Muscle layer of duodenum (tissue), 2 donors: Measurements from ENCODE around the gene EXOC7.

Experiments used
- H3K27ac ChIP-seq: one replicate; pipeline ENCODE4 v1.7.0; 2013; ENCODE audit warnings: mild to moderate bottlenecking, low read length
- H3K27me3 ChIP-seq: one replicate; pipeline ENCODE4 v1.7.0; 2013; ENCODE audit warnings: low read depth, mild to moderate bottlenecking, control low read depth, low read length
- H3K36me3 ChIP-seq, 2 donors: one replicate each; pipeline ENCODE4 v1.7.0; 2013; ENCODE audit warnings: low read length in 2 of 2, control low read depth in 1 of 2, mild to moderate bottlenecking in 1 of 2; ENCODE audit not compliant: insufficient read depth in 2 of 2, control insufficient read depth in 1 of 2
- H3K4me1 ChIP-seq, 2 donors: one replicate each; pipeline ENCODE4 v1.7.0; 2013; ENCODE audit warnings: low read length in 2 of 2, mild to moderate bottlenecking in 2 of 2, control low read depth in 1 of 2, moderate library complexity in 1 of 2; ENCODE audit not compliant: insufficient read depth in 2 of 2, control insufficient read depth in 1 of 2
- H3K4me3 ChIP-seq, 2 donors: one replicate each; pipeline ENCODE4 v1.7.0; 2013; ENCODE audit warnings: low read length in 2 of 2, low read depth in 1 of 2, mild to moderate bottlenecking in 1 of 2
- H3K9me3 ChIP-seq, 2 donors: one replicate each; pipeline ENCODE4 v1.7.0; 2013; ENCODE audit warnings: low read length in 2 of 2, control low read depth in 1 of 2, mild to moderate bottlenecking in 1 of 2; ENCODE audit not compliant: control insufficient read depth in 1 of 2
- donor health status: healthy.

Gene EXOC7

DNA sequence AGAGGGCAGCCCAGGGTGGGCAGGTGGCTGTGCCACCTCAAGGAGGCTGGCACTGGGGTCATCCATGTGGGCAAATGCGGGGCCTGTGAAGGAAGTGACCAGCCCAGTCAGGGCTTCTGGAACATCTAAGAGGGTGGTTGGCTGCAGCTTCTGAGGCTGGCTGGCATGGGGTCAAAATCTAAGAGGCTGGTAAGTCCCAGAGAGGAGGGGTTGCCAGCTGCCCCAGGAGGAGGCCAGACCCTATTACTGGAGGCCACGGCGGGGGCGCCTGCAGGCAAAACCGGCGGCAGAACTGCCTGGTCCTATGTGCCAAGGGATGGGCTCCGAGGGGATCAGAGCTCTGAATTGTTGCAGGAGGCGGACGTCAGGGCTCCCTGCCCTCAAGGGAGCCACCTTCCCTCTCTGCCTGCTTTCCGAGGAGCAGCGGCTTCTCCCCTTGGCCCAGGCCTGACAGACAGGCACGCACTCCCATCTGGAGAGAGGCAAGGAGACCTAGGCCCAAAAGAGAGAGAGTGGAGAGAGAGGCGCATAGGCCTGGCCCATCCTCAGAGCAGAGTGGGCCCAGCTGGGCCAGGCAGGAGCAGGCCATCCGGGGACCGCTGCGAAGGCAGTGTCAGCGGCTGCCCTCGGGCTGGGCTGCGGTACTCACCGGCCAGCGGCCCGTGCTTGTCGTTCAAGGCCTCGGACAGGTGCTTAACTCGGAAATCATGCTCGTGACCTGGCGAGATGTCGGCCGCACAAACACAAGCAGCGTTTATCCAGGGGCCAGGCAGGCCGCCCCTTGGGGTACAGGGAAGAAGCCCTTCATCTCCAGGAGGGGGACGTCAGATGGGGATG is 13.7 kb downstream of the EXOC7 start:
- H3K9me3 ChIP-seq, result no peaks in the 10 kb centered on the region
- H3K4me1 ChIP-seq, result no peaks in the 10 kb centered on the region
- H3K36me3 ChIP-seq, result peaks cover 60 to 96% of the 10 kb centered on the region in 2 donors
- H3K4me3 ChIP-seq, result no peak overlapping the region
- no peaks in the 10 kb centered on the region for H3K27me3 ChIP-seq
- no peak overlapping the region for H3K27ac ChIP-seq

DNA sequence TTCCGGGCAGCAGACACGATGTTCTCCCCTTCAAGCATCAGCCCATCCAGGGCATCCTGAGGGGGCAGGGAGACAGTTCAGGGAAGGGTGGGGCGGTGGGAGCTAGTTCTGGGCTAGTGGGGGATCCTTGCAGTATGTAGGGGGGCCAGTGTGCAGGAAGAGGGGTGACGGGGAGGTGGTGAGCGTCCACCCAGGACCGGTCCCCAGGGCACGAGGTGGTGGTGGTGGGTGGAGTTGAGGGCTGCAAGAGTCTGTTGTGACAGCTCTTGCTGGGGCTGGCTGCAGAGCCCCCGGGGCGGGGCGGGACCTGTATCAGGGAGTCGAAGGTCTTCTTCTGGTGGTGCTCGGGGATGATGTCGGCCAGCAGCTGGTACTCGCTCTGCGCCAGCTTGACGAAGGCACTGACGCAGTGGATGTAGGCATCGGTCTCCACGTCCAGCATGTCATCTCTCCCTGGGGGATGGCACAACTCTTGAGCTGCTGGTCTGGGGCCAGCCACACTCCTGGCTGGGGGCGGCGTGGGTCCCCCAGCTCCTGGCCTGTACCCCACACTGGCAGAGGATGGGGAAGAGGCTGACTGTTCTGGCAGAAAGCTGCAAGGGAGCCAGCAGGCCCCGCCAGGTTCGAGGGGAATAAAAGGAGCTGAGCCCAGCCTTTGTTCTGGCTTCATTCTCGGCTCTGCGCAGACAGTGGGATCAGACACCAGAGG is 14.6 kb downstream of the EXOC7 start:
- Histone ChIP-seq H3K27me3 (no peaks in the 10 kb centered on the region), H3K9me3 (no peaks in the 10 kb centered on the region), H3K27ac (no peak overlapping the region), H3K36me3 (peaks cover 67 to 97% of the 10 kb centered on the region in 2 donors), H3K4me1 (no peaks in the 10 kb centered on the region), H3K4me3 (no peak overlapping the region)

DNA sequence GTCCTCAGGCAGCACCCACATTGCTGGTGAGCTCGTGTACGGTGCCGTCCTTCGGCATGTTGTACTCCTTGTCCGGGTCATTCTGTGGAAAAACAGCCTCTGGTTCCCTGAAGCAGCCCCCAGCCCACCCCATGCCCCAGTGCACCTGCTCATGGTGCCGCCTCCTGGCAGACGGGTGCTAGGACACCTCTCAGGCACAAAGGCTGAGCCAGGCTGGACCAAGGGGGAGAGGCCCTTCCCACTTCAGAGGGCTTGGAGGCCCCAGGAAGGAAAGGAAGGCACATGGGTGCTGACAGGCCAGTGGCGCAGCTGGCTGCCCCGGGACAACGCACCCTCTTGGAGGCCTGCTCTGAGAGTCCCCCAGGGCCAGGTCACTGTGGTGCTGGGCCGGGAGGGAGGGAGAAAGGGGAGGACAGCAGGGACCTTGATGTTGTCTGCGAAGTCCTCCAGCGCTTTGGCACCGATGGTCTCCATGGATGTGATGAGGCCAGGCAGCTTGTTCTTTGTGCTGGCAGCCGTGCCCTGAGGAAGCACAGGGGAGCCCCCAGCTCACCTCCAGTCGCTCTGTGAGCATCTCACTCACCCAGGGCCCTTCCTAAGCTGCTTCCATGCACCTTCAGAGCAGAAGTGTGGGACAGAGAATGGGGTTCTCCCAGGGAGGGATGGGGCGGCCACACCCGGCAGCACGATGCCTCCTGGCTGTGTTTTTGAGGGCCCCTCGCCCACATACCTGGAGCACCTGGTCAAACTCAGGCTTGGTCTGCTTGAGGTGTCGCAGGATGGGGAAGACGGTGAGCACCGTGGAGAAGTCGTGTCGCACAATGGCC is 15.3 kb downstream of the EXOC7 start:
- Histone ChIP-seq H3K4me3 (no peak overlapping the region), H3K4me1 (no peaks in the 10 kb centered on the region), H3K27ac (no peak overlapping the region), H3K27me3 (no peaks in the 10 kb centered on the region), H3K36me3 (peaks cover 62 to 97% of the 10 kb centered on the region in 2 donors), H3K9me3 (no peaks in the 10 kb centered on the region)

DNA sequence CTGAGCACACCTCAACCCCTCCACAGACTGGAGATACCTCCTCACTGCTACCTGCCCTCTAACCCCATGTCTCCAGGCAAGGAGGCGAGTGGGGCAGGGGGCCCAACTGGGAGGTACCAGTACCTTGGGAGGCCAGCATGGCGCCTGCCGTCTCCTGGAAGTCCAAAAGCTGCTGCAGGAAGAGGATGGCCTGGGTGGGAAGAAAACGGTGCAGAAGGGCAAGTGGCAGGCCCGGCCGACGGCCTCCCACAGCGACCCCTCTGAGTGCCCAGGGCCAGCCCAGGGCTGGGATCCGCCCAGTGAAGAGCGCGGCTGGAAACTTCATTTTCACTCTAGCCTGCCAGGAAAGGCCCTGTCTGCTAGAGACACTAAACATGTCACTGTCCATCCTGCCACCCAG is 16.1 kb downstream of the EXOC7 start:
- Histone ChIP-seq H3K4me1 (no peaks in the 10 kb centered on the region), H3K36me3 (peaks cover 62 to 97% of the 10 kb centered on the region in 2 donors), H3K4me3 (no peak overlapping the region), H3K9me3 (no peaks in the 10 kb centered on the region), H3K27ac (no peak overlapping the region), H3K27me3 (no peaks in the 10 kb centered on the region)

DNA sequence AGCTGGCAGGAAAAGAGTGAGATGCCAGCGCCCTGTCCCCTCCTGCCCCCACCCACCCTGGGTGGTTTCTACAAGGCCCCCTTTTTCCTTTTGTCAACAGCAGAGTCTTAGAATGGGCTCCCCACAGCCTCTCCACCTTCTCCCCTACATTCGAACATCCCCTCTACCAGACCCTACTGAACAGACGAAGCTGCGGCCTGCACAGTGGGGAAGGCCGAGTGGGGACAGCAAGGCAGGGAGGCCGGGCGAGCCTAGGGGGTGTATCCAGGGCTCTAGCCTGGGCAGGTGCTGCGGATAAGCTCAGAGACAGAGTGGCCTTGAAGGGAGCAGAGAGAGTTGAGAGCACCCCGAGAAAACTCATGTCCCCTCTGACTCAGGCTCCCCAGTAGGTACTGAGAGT is 17.2 kb downstream of the EXOC7 start:
- no peaks in the 10 kb centered on the region for H3K27me3 ChIP-seq
- no peak overlapping the region for H3K4me3 ChIP-seq
- H3K36me3 ChIP-seq, result peaks cover 62 to 94% of the 10 kb centered on the region in 2 donors
- H3K9me3 ChIP-seq, result no peaks in the 10 kb centered on the region
- H3K4me1 ChIP-seq, result no peaks in the 10 kb centered on the region
- H3K27ac ChIP-seq, result no peak overlapping the region

DNA sequence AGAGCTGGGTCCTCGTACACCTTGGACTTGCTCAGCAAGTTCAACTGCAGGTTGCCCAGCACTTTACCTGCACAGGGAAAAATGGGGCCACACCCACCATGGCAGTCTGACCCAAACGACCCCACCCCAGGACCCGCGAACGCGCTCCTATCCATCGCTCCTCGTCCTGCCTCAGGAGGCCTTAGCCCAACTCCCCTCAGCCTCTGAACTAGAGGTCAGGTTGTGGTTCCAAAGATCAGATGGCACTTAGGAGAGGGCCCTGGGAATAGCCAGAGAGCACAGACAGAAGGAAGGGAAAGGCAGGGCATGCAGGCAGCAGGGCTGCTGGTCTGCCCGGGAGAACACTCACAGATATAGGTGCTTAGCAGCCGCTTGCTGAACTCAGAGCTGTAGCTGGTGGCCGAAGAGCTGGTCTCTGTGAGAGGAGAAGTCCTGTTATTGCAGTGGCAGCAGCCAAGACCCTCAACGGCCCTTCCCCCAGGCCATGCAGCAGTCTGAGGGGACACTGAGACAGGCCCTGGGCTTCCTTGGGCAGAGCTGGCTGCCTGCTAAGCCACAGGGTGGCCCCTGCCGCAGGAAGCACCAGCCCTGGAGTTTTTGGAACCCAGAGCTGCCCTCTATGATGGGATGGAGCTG is 17.7 kb downstream of the EXOC7 start:
- Histone ChIP-seq H3K27me3 (no peaks in the 10 kb centered on the region), H3K36me3 (peaks cover 62 to 88% of the 10 kb centered on the region in 2 donors), H3K9me3 (no peaks in the 10 kb centered on the region)

DNA sequence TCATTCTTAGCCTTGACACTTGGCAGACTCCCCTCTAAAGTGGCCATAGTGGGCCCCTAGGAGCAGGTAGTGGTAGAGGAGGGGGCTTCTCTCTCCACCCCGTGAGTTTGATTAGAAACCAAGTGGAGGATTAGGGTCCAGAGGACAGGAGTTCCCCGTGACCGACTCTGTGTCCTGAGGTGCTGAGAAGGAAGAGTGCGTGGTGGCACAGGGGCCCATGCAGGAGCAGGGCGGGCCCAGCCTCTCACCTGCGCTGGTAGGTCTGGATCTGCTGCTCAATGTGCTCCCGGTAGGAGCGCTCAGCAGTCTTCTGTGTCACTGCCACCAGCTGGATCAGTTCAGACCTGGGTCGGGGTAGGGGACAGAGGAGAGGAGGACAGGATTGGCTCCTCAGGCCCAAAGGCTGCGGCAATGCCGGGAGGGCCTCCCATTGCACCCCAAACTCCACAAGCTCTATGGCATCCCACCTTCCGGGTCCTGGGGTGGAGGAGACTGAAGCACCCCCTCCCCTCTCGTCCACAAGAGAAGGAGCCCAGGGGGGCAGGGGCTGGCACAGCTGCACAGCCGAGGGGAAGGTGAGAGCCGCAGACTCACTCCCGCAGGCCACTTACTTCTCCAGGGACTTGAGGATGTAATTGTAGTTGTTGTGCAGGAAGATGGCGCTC is 18.4 kb downstream of the EXOC7 start:
- Histone ChIP-seq H3K36me3 (peaks cover 59 to 82% of the 10 kb centered on the region in 2 donors), H3K27me3 (no peaks in the 10 kb centered on the region), H3K9me3 (no peaks in the 10 kb centered on the region), H3K4me3 (no peak overlapping the region), H3K27ac (no peak overlapping the region), H3K4me1 (peaks cover 0 to 2% of the 10 kb centered on the region in 2 donors)

More for the DNA sequence above, 17.7 kb downstream of the EXOC7 start:
- Histone ChIP-seq H3K4me1 (no peaks in the 10 kb centered on the region), H3K4me3 (no peak overlapping the region), H3K27ac (no peak overlapping the region)

DNA sequence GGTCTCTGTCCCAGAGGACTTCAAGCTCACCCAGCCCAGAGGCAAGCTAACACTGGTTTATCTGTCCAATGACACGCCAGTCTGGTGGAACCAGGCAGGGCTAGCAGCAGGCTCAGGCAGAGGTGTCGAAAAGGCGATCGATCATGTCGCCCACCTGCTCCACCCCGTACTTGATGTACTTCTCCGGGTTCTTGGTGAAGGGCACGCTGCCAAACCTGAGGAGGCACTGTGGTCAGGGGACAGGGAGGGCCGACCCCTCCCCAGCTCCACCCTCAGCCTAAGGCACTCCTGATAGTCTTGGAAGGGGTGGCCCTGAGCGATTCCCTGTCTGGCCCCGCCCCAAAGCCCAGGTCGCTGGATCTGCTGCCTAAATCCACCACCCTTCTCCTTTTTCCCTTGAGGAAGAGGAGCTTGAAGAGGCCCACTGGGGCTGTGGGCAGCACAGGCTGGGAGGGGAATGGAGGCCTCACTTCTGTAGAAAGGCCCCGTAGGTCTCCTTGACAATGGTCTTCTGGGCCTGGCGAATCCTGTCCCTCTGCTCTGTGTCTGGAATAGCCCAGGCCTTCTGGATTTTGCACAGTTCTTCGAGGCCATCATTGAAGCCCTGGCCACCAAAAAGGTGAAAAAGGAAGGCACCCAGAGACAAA is 19.9 kb downstream of the EXOC7 start:
- Histone ChIP-seq H3K4me3 (no peak overlapping the region), H3K36me3 (peaks cover 48 to 67% of the 10 kb centered on the region in 2 donors), H3K27me3 (peaks cover 13% of the 10 kb centered on the region), H3K9me3 (no peaks in the 10 kb centered on the region), H3K4me1 (peaks cover 0 to 11% of the 10 kb centered on the region in 2 donors), H3K27ac (no peak overlapping the region)

DNA sequence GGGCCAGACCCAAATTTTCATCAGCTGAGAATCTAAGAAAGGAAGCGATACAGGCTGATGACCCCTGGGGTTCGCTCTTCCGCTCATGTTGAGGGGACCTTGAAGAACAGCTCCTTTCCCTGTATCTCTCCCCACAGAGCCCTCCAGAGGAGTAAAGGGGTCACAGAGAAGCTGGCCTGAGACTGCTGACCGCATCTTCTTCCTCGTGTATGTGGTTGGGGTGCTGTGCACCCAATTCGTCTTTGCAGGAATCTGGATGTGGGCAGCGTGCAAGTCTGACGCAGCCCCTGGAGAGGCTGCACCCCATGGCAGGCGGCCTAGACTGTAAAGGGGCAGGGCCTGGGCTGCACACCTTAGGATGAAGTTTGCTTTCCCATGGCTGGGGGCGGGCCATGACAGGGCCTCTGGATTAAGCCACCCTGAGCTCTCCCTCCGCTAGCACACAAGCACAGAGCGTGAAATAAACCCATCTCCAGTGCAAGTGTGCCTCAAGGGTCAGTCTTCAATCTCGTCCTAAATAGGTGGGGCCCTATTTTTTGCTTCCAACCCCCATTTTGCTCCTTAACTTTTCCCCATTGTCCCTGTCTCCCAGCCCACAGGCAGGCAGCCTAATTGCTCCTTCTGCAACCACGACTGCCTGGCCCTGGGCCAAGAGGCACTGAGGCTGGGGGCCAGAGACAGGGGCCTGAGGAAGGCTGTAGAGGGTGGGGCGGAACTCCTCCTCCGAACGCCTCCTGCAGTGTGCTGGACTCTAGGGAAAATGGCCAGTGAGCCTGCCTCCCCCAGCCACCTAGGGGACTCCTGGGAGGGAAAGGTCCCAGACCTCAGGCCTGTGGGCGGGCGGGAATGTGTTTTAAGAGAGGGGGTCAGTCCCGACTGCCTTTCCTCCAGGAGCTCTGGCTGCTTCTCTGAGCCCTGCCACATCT is 21.0 kb downstream of the EXOC7 start:
- H3K36me3 ChIP-seq, result peaks cover 38 to 56% of the 10 kb centered on the region in 2 donors
- H3K4me3 ChIP-seq, result no peak overlapping the region
- peaks cover 0 to 12% of the 10 kb centered on the region in 2 donors for H3K4me1 ChIP-seq
- no peak overlapping the region for H3K27ac ChIP-seq
- peaks cover 21% of the 10 kb centered on the region for H3K27me3 ChIP-seq
- H3K9me3 ChIP-seq, result no peaks in the 10 kb centered on the region
